HG03342 (cell line): ENCODE measurements around the gene PLXDC1.
A peak's percentile ranks its signal among the peaks of the same experiment; 100 is the strongest.

ENCODE experiments used
- ATAC-seq: cut with Tn5 transposase; IDR thresholded peaks from one replicate; pipeline ENCODE4 v1.9.1; 2021; ENCODE audit warnings: mild to moderate bottlenecking, moderate library complexity; ENCODE audit not compliant: unreplicated experiment

Gene PLXDC1

GRCh38 chr17:39151150-39151942 lies at the start of gene PLXDC1:
Gene PLXDC1, minus strand, starts transcription at chr17:39151637. Its CDS starts 200 bp downstream, at chr17:39151437.
- ATAC-seq = no peak

GRCh38 chr17:39200957-39201510 lies 49.6 kb upstream of the PLXDC1 start:
- no peak for ATAC-seq

- peak; percentile 56 for ATAC-seq
Measured at GRCh38 chr17:39200070-39200879, 48.8 kb upstream of the PLXDC1 start, which contains the start of gene RPL19. Gene RPL19, plus strand, starts transcription at chr17:39200283. Its CDS starts 62 bp downstream, at chr17:39200345.

GRCh38 chr17:39199820-39200069 lies 48.3 kb upstream of the PLXDC1 start:
- peak; percentile 61 for ATAC-seq

- no peak for ATAC-seq
Measured at GRCh38 chr17:39198186-39198566, 46.7 kb upstream of the PLXDC1 start.

GRCh38 chr17:39197380-39198185 lies 46.1 kb upstream of the PLXDC1 start, which contains the start of gene CACNB1:
Gene CACNB1, minus strand, starts transcription at chr17:39197669. Its CDS starts 174 bp downstream, at chr17:39197495.
- ATAC-seq = no peak

GRCh38 chr17:39196808-39197291 lies 45.4 kb upstream of the PLXDC1 start:
- no peak for ATAC-seq

- no peak for ATAC-seq
Measured at GRCh38 chr17:39196241-39196807, 44.9 kb upstream of the PLXDC1 start.

GRCh38 chr17:39195568-39196160 lies 44.2 kb upstream of the PLXDC1 start:
- no peak for ATAC-seq

- no peak for ATAC-seq
Measured at GRCh38 chr17:39194985-39195524, 43.6 kb upstream of the PLXDC1 start.

GRCh38 chr17:39194089-39194984 lies 42.9 kb upstream of the PLXDC1 start:
- no peak for ATAC-seq

- ATAC-seq = no peak
Measured at GRCh38 chr17:39193346-39193745, 41.9 kb upstream of the PLXDC1 start.

GRCh38 chr17:39192901-39193300 lies 41.5 kb upstream of the PLXDC1 start:
- ATAC-seq = no peak

GRCh38 chr17:39191750-39192510 lies 40.5 kb upstream of the PLXDC1 start:
- ATAC-seq = no peak

GRCh38 chr17:39187152-39187830 lies 35.9 kb upstream of the PLXDC1 start:
- no peak for ATAC-seq

- no peak for ATAC-seq
Measured at GRCh38 chr17:39186481-39187002, 35.1 kb upstream of the PLXDC1 start.

- ATAC-seq = no peak
Measured at GRCh38 chr17:39183720-39184119, 32.3 kb upstream of the PLXDC1 start.
